GM18498 (cell line): ENCODE data around the gene VWA3B.
"Not testable (repeated sequence)": the region's sequence is repeated elsewhere in the genome, so short reads cannot be mapped to it uniquely, and the experiment has no call there.

Experiments used
- ATAC-seq: cut with Tn5 transposase; IDR thresholded peaks from one replicate; pipeline ENCODE4 v1.9.1; 2021; ENCODE audit warnings: mild to moderate bottlenecking, moderate library complexity; ENCODE audit not compliant: unreplicated experiment

VWA3B gene, protein sequence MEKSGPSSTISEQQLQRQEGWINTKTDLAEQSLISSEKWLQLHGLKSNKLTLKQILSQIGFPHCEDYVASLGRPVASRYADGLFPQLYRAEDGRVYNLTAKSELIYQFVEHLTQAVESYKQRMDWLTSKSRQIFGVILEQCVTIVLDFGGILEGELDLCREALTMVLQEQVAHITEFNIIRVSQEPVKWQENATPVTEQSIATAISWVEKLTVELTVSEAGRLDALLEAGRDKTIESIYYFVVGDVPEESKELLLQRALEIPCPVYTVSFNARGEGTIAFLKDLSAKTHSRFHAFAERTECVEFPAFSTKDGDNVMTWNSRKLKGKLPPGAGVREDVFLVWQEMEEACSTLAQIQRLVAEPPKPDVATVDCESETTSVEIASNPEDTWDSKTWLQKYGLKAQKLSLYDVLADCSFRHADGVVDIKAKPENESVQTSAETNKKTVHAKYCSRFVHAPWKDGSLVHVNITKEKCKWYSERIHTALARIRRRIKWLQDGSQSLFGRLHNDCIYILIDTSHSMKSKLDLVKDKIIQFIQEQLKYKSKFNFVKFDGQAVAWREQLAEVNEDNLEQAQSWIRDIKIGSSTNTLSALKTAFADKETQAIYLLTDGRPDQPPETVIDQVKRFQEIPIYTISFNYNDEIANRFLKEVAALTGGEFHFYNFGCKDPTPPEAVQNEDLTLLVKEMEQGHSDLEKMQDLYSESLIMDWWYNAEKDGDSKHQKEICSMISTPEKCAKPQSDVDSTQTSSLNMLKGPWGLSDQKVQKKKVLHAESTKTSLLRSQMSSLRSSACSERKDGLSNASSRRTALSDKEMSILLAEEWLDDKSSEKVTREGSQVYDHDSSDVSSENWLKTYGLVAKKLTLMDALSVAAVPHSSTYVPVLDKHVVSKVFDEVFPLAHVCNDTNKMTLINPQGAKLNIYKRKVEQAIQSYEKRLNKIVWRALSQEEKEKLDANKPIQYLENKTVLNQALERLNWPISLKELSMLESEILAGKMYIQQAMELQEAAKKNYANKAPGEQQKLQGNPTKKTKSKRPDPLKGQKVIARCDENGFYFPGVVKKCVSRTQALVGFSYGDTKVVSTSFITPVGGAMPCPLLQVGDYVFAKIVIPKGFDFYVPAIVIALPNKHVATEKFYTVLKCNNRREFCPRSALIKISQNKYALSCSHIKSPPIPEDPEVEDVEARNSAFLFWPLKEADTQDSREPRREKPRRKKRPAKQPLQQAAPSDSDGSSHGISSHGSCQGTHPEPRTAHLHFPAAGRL (N-terminal part only)

DNA sequence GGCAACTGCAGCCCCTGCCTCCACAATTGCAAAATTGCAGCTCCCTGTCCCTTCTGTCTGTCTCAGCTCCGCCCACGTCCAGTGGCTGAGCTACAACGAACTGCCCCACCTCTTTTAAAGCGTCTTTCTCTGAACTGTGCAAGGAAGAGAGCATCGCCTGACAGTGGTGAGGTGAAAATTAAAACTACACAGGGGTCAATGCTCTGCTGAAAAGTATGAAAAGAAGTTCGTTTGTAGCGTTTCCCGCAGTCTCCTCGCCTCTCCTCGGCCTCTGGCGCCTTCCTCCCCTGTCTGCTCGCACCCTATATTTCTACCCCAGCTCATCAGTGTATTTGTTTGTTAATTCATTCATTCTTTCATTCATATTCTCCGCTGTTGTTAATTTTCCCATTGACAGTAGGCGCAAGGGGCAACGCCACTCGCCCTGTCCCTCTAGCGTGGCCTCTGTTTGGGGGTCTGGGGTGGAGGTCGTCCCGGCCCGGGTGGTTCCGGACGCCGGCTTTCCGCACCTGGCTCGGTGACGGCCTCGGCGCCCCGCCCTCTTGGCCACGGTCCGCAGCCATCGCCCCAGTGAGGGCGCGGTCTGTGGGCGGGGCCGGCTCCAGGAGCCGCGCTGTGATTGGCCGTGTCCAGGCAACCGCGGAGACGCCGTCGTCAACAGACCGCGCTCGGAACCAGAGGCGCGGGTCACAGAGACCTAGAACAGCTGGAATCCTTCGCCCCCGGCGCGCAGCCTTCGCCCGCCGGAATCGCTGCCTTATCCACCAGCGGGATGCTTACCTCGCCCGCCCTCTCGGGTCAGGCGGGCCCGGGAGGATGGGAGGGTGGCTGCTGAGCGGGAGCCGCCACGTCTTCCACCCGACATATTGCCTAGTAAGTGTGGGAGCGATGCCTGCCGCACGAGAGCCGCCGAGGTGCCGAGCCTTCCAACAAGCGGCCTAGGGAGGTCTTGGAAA is at the start of gene VWA3B:
VWA3B (plus strand) TSS at position 677 of the 956 bp plus-strand sequence. CDS start 5,926 bp downstream, outside the sequence.
- peak; percentile 87 for ATAC-seq

DNA sequence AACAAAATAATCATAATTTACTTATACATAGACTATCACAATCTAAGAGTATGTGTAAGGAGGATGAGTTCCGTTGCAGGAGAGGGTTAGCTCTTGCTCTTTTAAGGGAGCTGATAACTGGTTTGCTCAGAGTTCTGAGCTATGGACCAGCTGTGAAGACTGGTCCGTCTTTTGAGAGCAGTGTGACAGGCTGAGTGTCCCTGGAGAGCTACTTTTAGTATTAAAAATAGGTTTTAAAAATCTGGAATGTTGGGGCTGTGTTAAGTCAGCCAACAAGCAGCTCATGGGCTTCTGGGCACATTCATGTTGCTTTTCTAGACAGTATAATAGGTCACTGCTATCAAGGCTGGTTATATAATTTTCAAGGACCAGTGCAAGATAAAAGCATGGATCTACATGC is 49.8 kb upstream of the VWA3B start:
- no peak for ATAC-seq

DNA sequence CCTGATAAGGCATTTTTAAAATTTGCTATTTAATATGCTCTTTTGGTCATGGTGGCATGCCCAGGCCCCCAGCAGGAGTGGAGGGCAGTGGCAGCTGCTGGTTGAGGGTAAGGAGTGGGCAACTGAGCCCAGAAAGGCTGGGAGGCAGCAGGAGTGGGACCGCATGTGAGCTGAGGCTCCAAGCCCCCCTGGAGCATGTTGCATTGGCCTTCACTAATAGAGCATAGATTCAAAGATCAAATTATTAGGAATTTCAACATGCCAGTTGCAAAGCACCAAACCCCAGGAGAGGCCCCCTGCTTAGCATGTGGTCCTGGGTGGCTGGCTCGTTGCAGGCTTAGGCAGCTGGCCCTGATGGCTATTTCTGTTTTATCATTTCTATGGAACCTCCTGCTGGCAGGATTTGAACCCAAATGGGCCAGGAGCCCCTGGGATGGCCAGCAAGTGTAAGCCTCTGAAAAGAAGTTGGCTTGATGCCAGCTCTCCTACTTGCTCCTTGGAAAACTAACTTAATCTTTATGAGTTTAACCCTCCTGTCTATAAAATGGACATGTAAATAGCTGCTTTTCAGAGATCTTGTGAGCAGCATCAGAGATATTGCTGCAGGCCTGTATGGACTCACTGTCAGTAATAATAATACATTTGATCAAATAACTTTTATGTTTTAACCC is 49.2 kb upstream of the VWA3B start:
- no peak for ATAC-seq

DNA sequence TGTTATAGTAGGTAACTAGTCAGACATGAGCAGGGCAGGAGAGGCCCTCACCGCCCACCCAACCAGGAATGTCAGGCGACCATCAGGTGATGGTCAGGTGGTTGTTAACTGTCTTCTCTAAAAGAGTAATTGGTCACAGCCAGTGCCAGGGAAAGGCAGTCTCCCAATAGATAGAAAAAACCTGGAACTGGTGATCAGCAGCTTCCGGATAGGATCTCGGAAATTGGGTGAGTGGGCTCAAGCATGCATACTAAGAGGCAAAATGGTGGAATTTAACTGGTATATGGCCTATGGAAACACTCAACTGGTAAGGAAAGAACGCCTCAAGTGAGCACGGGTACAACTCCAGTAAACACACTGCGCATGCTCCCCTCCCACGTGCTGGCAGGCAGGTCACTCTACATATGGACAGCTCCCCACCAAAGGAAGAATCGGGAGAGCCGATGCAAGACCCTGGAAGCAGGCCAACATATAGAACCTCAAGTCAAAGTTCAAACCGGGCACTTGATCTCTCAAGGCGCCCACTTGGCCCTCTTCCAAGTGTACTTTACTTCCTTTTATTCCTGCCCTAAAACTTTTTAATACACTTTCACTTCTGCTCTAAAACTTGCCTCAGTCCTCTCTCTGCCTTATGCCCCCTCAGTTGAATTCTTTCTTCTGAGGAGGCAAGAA is 47.7 kb upstream of the VWA3B start:
- ATAC-seq = no peak

DNA sequence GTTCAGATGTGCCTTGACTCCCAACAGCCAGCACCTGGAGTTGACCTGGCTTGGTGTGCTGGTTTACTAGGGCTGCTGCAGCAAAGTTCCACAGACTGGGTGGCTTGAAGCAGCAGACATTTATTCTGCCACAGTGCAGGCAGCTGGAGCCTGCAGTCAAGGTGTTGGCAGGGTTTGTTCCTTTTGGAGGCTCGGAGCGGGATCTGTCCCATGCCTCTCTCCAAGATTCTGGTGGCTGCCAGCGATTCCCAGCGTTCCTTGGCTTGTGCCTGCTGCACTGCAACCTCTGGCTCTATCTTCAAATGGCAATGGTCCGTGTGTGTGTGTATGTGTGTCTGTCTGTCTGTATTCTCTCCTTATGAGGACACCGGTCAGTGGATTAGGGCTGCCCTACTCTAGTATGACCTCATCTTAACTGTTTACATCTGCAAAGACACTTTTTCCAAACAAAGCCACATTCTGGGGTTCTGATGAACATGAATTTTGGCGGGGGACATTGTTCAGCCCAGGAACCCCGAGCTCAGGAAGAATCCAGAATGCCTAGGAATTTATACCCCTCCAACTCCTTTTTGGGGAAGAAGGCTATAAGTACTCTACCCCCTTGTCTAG is 46.5 kb upstream of the VWA3B start:
- no peak for ATAC-seq

DNA sequence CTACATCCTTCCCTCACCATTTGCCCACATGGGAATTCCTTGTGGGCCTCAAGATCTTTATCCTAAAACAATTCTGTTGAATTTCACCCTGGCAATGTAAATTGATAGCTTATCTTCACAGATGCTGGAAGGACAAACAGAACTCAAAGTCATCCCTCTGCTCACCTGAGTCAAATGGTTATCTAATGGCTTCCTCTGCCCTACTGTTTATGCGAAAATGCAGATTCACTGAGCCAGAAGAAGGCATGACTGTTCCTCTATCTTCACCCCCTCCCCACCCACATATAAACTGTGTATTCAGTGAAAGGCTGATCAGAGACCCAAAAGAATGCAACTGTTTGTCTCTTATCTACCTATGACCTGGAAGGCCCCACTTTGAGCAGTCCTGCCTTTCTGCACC is 43.9 kb upstream of the VWA3B start:
- ATAC-seq = no peak

DNA sequence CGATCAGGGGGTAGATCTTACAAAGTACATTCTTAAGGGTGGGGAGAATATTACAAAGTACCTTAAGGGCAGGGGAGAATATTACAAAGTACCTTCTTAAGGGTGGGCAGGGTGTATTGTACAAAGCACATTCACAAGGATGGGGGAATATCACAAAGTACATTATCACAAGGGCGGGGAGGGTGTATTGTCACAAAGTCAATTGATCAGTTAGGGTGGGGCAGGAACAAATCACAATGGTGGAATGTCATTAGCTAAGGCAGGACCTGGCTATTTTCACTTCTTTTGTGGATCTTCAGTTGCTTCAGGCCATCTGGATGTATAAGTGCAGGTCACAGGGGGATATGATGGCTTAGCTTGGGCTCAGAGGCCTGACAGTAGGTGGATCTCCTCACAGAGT is 42.2 kb upstream of the VWA3B start:
- not testable (repeated sequence) for ATAC-seq

DNA sequence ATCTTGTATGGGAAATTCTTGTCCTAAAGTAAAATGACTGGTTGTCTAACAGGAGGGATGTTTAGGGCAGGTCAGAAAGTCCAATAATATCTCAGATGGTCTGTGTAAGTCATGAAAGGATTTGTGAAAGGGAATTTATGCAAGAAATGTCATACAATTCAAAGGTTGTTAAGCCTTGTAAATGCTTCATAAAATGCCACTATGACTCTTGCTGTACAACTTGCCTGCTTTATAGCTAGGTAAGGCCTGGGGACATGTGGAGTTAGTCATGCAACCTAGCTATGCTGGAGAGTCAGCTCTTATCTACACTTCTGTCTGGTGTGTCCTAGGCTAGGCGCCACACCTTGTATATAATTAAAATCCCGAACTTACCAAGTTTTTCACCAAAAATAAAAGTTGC is 36.9 kb upstream of the VWA3B start:
- no peak for ATAC-seq

DNA sequence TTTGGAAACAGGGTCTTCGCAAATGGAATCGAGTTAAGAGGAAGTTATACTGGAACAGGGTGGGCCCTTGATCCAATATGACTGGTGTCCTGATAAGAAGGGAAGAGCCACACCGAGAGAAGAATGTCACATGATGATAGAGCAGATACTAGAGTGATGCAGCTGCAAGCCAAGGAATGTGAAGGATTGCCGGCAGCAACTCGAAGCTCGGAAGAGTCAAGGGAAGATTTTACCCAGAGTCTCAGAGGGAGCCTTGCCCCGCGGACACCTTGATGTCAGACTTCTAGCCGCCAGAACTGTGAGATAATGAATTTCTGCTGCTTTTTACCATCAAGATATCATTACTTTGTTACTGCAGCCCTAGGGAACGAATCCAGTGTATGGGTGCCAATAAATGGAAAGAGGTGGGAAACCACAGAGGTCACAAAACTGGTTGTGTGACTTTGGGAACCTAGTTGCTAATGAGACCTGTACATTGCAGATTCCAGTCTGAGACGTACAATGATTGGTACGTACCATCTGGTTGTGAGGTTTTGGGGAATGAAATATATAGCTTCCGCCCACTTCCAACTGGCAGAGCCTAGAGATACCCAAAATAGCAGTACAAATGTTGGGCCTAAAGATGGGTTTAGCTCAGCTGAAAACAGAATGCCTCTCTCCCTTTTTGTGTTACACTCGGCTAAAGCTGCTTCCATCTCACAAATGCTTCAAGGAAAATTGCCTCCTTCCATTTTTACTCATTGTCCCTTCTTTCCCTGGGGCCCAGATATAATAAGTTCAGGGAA is 28.6 kb upstream of the VWA3B start:
- ATAC-seq = no peak

DNA sequence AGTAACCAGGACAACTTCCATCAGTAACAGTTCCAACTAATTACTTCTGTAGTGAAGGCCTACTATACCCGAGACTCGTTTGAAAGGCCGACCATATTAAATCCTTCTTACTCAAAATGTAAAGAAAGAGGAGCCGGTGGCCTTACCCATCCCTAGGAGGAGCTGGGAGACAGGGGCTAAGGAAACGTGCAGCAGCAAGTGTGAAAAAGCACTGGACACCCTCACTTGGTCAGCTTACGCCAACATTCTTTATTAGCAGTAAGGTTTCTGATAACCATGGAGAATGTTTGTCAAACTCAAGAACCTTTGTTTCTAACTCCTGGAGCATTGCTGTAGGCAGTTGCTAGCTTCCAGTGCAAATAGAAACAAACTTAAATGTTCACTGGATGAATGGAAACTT is 26.7 kb upstream of the VWA3B start:
- no peak for ATAC-seq

DNA sequence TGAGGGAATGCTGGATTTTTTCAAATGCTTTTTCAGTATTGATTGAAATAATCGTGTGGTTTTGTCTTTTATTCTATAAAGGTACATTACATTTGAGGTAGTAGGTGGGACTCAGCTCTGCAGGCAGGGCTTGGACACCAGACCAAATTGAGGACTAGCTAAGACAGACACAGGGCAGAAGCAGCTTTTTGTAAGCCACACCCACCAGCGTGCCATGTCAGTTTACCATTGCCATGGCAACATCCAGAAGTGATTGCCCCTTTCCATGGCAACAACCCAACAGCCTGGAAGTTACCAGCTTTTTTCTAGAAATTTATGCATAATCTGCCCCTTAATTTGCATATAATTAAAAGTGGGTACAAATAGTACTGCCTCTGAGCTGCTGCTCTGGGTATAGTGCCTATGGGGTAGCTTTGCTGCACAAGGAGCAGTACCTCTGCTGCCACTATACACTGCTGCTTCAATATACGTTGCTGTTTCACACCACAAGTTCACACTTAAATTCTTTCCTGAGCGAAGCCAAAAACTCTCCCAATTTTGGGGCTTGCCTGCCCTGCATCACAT is 23.6 kb upstream of the VWA3B start:
- ATAC-seq = no peak

DNA sequence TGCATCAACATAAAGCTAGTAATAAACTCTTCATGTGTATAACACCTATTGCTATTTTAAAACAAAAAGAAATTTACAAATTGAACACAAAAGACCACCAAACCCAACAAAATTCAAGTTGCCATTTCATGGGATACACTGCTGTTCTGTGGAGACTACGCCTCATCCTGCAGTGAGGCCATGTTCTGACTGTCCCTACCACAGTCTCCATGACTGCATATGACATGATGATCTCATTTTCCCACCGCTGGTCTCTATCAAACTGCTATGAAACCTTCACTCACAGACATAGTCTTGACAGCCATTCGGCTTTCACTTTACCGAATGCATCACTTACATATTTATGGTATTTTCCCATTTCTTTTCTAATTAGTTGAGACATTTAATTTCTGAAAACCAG is 21.2 kb upstream of the VWA3B start:
- no peak for ATAC-seq

DNA sequence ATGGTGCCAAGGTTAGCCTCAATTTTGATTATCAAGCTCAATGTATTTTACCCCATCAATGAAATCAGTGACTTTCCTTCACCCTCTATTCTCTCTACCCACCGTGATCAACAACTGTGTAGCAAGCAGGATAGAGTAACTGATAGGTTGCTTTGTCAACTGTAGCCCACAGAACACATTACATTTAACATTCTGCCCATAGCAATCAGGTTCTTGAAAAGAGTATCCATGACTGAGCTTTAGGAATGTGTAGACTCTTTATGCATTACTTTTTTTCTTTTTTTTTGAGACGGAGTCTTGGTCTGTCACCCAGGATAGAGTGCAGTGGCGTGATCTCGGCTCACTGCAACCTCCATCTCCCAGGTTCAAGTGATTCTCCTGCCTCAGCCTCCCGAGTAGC is 19.8 kb upstream of the VWA3B start:
- no peak for ATAC-seq

DNA sequence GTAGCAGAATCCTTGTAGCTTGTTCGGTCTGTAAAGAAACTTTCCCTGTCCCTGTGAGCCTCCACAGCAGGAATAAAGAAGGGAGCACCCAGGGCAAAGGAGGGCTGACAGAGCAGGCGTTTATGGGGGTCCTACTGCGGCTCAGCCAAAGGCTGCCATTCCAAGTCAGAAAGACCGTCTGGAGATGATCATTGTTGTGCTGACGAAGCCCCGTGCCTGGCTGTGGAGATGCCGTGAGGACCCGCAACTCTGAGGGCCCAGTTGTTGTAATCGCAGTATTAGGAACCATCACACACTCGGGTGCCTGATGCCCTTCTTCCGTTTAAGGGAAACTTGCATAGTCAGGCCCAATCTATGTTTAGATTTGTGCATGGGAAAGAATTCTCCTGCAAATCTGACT is 16.9 kb upstream of the VWA3B start:
- no peak for ATAC-seq

DNA sequence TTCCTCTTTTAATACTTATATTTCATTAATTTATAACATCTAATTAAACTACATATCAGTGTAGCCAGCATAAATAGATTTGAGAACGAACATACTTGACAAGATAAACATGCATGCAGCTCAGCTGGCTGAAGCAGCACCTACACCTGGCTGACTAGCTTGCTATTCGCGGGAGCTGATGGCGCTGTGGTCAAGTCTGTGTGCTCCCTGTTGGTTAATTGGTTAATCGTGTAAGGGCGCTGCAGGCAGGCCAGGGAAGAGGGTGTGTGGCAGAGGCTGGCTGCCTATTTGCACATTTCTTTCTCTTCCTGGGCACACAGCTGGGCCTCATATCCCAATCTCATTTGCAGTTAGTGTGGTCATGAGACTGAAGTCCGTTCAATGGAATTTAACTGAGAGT is 14.5 kb upstream of the VWA3B start:
- ATAC-seq = no peak

DNA sequence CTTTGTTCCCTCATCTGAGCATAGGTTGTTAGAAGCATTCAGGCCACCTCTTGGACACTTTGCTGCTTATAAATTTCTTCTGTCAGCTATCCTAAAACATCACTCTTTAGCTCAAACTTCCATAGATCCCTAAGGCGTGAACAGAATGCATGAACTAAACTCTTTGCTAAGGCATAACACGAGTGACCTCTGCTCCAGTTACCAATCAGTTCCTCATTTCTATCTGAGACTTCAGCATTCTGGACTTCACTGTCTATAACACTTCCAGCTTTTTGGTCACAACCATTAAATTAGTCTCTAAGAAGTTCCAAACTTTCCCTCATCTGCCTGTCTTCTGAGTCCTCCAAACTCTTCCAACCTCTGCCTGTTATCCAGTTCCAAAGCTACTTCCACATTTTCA is 8.3 kb upstream of the VWA3B start:
- no peak for ATAC-seq

DNA sequence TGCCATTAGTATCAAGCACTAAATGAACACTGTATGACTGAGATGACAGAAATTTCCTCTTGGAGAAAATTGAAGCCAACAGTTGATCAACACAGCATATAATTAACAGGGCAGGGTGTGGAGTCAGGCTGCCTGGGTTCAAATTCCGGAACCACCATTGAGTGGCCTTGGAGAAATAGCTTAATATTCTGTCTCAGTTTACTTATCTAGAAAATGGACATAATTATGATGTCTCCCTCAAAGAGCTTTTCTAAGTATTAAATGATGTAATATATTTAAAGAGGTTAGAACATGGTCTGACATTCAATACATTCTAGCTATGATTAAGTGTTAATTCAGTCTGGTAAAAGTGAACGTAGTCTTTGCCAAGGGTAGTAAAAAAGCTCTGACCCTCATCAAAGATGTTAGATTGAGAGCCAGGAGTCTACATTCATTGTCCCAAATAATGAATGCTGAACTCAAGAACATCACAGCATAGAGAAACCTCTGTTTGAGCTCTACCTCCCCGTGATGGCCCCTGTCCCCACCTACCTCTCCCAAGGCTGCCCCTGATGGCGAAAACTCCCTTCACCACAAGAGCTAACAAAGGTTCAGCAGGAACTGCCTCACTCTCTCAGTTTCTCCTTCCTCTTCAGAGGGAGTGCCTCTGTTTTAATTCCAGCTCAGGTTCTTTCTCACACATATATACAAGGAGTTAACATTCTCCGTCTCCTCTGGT is 2.7 kb upstream of the VWA3B start:
- no peak for ATAC-seq
